IMR-90 (cell line): ENCODE measurements around the gene MAML1.
A peak's percentile ranks its signal among the peaks of the same experiment; 100 is the strongest.

Experiments used
- BHLHE40 ChIP-seq: fragments of 150-350 bp; IDR thresholded peaks from 2 replicates; pipeline ENCODE4 v1.6.1; 2016; ENCODE audit warnings: mild to moderate bottlenecking, low read depth, low read length
- CEBPB ChIP-seq: IDR thresholded peaks from 2 replicates; pipeline ENCODE4 v1.6.1; 2012; ENCODE audit warnings: low read depth, low read length, improper control_type of control experiment
- CTCF ChIP-seq: conservative IDR thresholded peaks from 2 replicates; pipeline ENCODE4 v1.5.1; 2012; ENCODE audit warnings: mild to moderate bottlenecking, low read depth, low read length, improper control_type of control experiment
- FOS ChIP-seq: fragments of 150-350 bp; IDR thresholded peaks from 2 replicates; pipeline ENCODE4 v1.6.1; 2016; ENCODE audit warnings: low read depth, low read length
- MAFK ChIP-seq: IDR thresholded peaks from 2 replicates; pipeline ENCODE4 v1.6.1; 2012; ENCODE audit warnings: low read depth, low read length, improper control_type of control experiment
- MXI1 ChIP-seq: IDR thresholded peaks from 2 replicates; pipeline ENCODE4 v1.6.1; 2012; ENCODE audit warnings: low read depth, mild to moderate bottlenecking, low read length, moderate library complexity, borderline replicate concordance
- POLR2A ChIP-seq: IDR thresholded peaks from 2 replicates; pipeline ENCODE4 v1.6.1; 2012; ENCODE audit warnings: mild to moderate bottlenecking, low read depth, low read length
- RAD21 ChIP-seq: IDR thresholded peaks from 2 replicates; pipeline ENCODE4 v1.6.1; 2012; ENCODE audit warnings: low read length, improper control_type of control experiment
- RCOR1 ChIP-seq: IDR thresholded peaks from 2 replicates; pipeline ENCODE4 v1.6.1; 2012; ENCODE audit warnings: mild to moderate bottlenecking, low read length, improper control_type of control experiment; ENCODE audit not compliant: insufficient replicate concordance

GRCh38 chr5:179765400-179765799 lies 32.8 kb downstream of the MAML1 start:
- TF ChIP-seq POLR2A (no peak), RCOR1 (no peak), CTCF (no peak), FOS (peak; percentile 58), MAFK (no peak), BHLHE40 (no peak), MXI1 (no peak), RAD21 (no peak), CEBPB (no peak)
